Fibroblast of mammary gland (primary cell): ENCODE measurements around the gene TMEM38A.
"Not testable (repeated sequence)": the region's sequence is repeated elsewhere in the genome, so short reads cannot be mapped to it uniquely, and the experiment has no call there.

Experiments used
- DNase-seq: peaks from one replicate; pipeline ENCODE4 v3.0.0-alpha.2; 2010; ENCODE audit warnings: low read depth
- H3K4me3 ChIP-seq: 2 replicates; pipeline ENCODE4 v1.5.1; 2011; ENCODE audit warnings: low read depth, mild to moderate bottlenecking, low read length, moderate library complexity; ENCODE audit not compliant: control insufficient read depth
- CTCF ChIP-seq: conservative IDR thresholded peaks from 2 replicates; pipeline ENCODE4 v1.5.1; 2011; ENCODE audit warnings: low read depth, low read length, inconsistent platforms; ENCODE audit not compliant: control insufficient read depth, insufficient read depth

The TMEM38A gene

GRCh38 chr19:16684216-16684615 is 23.3 kb downstream of the TMEM38A start:
- TF ChIP-seq CTCF: no peak
- H3K4me3 ChIP-seq: no peak overlapping the region
- no peak for DNase-seq

GRCh38 chr19:16688084-16688483 is 27.1 kb downstream of the TMEM38A start:
- no peak overlapping the region for H3K4me3 ChIP-seq
- no peak for DNase-seq
- TF ChIP-seq CTCF: no peak

- TF ChIP-seq CTCF: no peak
- H3K4me3 ChIP-seq: no peak overlapping the region
- no peak for DNase-seq
These were observed 38.0 kb downstream of the TMEM38A start for GRCh38 chr19:16698914-16699313.

- DNase-seq: peak; percentile 77
- no peak overlapping the region for H3K4me3 ChIP-seq
- no peak for TF ChIP-seq CTCF
These were observed 41.2 kb downstream of the TMEM38A start for GRCh38 chr19:16702123-16702522.

GRCh38 chr19:16703677-16704076 is 42.7 kb downstream of the TMEM38A start:
- H3K4me3 ChIP-seq: no peak overlapping the region
- TF ChIP-seq CTCF: no peak
- DNase-seq: no peak

- not testable (repeated sequence) for H3K4me3 ChIP-seq, DNase-seq
These were observed 49.9 kb downstream of the TMEM38A start for GRCh38 chr19:16710870-16711269.

- not testable (repeated sequence) for DNase-seq, H3K4me3 ChIP-seq
These were observed 51.4 kb downstream of the TMEM38A start for GRCh38 chr19:16712295-16712694.

GRCh38 chr19:16714702-16715287 is 53.9 kb downstream of the TMEM38A start:
- H3K4me3 ChIP-seq: no peak overlapping the region
- peak; percentile 74 for TF ChIP-seq CTCF
- DNase-seq: peak; percentile 42
